OCI-LY1 (cell line): Measurements from ENCODE around the gene C1orf216.

Experiments
- CTCF ChIP-seq: fragments of 200-600 bp; sonication (generic), shearing (Covaris generic); IDR thresholded peaks from 2 replicates; pipeline ENCODE4 v1.5.1; 2017; ENCODE audit warnings: mild to moderate bottlenecking, antibody characterized with exemption, low read length, moderate library complexity, mixed read lengths
- EZH2 ChIP-seq: fragments of 200-600 bp; sonication (generic), shearing (Covaris generic); IDR thresholded peaks from 2 replicates; pipeline ENCODE4 v1.8.0; 2017; ENCODE audit warnings: borderline replicate concordance, mixed run types, mild to moderate bottlenecking, antibody characterized with exemption, low read length, moderate library complexity, mixed read lengths

- no peak for TF ChIP-seq CTCF
- no peak for TF ChIP-seq EZH2
These were observed 37.4 kb upstream of the C1orf216 start for GRCh38 chr1:35756064-35756463.
